CD14-positive monocyte (primary cell): ENCODE measurements around the gene C1QL1. TPM values are rescaled to one million over a fixed set of nuclear protein-coding genes. Genes with fewer than 3 reads are reported as not detected.

ENCODE experiments used
- DNase-seq, 3 donors: peaks; one replicate each; pipeline ENCODE4 v3.0.0-alpha.2; 2011 to 2022
- H2AFZ ChIP-seq: 2 replicates; pipeline ENCODE4 v1.6.0; 2012; ENCODE audit warnings: mild to moderate bottlenecking, low read depth, low read length, inconsistent platforms; ENCODE audit not compliant: insufficient read depth, poor library complexity, severe bottlenecking
- H3K27ac ChIP-seq, 2 donors: 1 replicate in 1 of 2; 2 replicates in 1 of 2; pipeline ENCODE4 v1.5.1; 2012 to 2013; ENCODE audit warnings: low read length in 2 of 2, control low read depth in 1 of 2, inconsistent platforms in 1 of 2, low read depth in 1 of 2, mild to moderate bottlenecking in 1 of 2
- H3K27me3 ChIP-seq, 2 donors: one replicate each; pipeline versions ENCODE4 v1.6.0 to v1.6.1; 2011 to 2013; ENCODE audit warnings: low read length in 2 of 2; ENCODE audit not compliant: control insufficient read depth in 2 of 2, insufficient read depth in 2 of 2
- H3K36me3 ChIP-seq, 2 donors: replicated peaks in 1 of 2; 1 replicate in 1 of 2; 2 replicates in 1 of 2; pipeline versions ENCODE4 v1.5.1 to v1.6.1; 2012 to 2013; ENCODE audit warnings: low read length in 2 of 2, control low read depth in 1 of 2, inconsistent platforms in 1 of 2, mild to moderate bottlenecking in 1 of 2; ENCODE audit not compliant: insufficient read depth in 2 of 2, control insufficient read depth in 1 of 2
- H3K4me1 ChIP-seq, 2 donors: 1 replicate in 1 of 2; 2 replicates in 1 of 2; pipeline versions ENCODE4 v1.5.1 to v1.6.1; 2012 to 2013; ENCODE audit warnings: low read length in 2 of 2, control low read depth in 1 of 2, inconsistent platforms in 1 of 2, mild to moderate bottlenecking in 1 of 2, moderate library complexity in 1 of 2; ENCODE audit not compliant: insufficient read depth in 2 of 2, control insufficient read depth in 1 of 2
- H3K4me2 ChIP-seq: replicated peaks from 2 replicates; pipeline ENCODE3; 2012; ENCODE audit warnings: low read length, moderate library complexity, mild to moderate bottlenecking; ENCODE audit not compliant: poor library complexity, severe bottlenecking; ENCODE audit errors: extremely low read depth
- H3K4me3 ChIP-seq, 3 experiments: fragments of 200-600 bp in 1 of 3; sonication (generic) in 1 of 3; replicated peaks in 1 of 3; 1 replicate in 2 of 3; 2 replicates in 1 of 3; pipeline ENCODE4 v1.5.1; 2011 to 2013; ENCODE audit warnings: low read length in 3 of 3, mild to moderate bottlenecking in 3 of 3, control low read depth in 2 of 3, low read depth in 2 of 3, inconsistent platforms in 1 of 3, moderate library complexity in 1 of 3
- H3K79me2 ChIP-seq: 2 replicates; pipeline ENCODE4 v1.6.0; 2012; ENCODE audit warnings: mild to moderate bottlenecking, control low read depth, inconsistent platforms, low read length, moderate library complexity; ENCODE audit not compliant: insufficient read depth
- H3K9ac ChIP-seq: 2 replicates; pipeline ENCODE4 v1.6.0; 2017; ENCODE audit warnings: low read length, mild to moderate bottlenecking; ENCODE audit not compliant: insufficient read depth, poor library complexity, severe bottlenecking
- H3K9me3 ChIP-seq, 2 donors: replicated peaks in 1 of 2; 1 replicate in 1 of 2; 2 replicates in 1 of 2; pipeline versions ENCODE4 v1.5.1 to v1.6.1; 2012 to 2013; ENCODE audit warnings: low read length in 2 of 2, control low read depth in 1 of 2; ENCODE audit not compliant: control insufficient read depth in 1 of 2, insufficient read depth in 1 of 2
- H4K20me1 ChIP-seq: 2 replicates; pipeline ENCODE4 v1.6.0; 2012; ENCODE audit warnings: mild to moderate bottlenecking, low read length, control low read depth, moderate library complexity; ENCODE audit not compliant: insufficient read depth
- H3K27ac Mint-ChIP-seq, 7 donors: one replicate each; pipeline ENCODE4 v1.8.0; 2020; ENCODE audit warnings: mild to moderate bottlenecking in 7 of 7, mixed read lengths in 7 of 7, moderate library complexity in 6 of 7, inconsistent platforms in 2 of 7
- H3K27me3 Mint-ChIP-seq, 3 donors: one replicate each; pipeline ENCODE4 v1.8.0; 2021 to 2022; ENCODE audit warnings: low read depth in 3 of 3, mild to moderate bottlenecking in 3 of 3, mixed read lengths in 3 of 3, moderate library complexity in 3 of 3, inconsistent platforms in 1 of 3
- H3K36me3 Mint-ChIP-seq, 2 donors: one replicate each; pipeline ENCODE4 v1.8.0; 2020; ENCODE audit warnings: mixed read lengths in 2 of 2, inconsistent platforms in 1 of 2, mild to moderate bottlenecking in 1 of 2
- H3K4me1 Mint-ChIP-seq: one replicate; pipeline ENCODE4 v1.8.0; 2020; ENCODE audit warnings: mild to moderate bottlenecking, mixed read lengths
- H3K4me3 Mint-ChIP-seq, 2 donors: one replicate each; pipeline ENCODE4 v1.8.0; 2020; ENCODE audit warnings: mild to moderate bottlenecking in 2 of 2, mixed read lengths in 2 of 2, moderate library complexity in 1 of 2
- H3K9me3 Mint-ChIP-seq, 7 donors: one replicate each; pipeline ENCODE4 v1.8.0; 2020 to 2022; ENCODE audit warnings: mixed read lengths in 7 of 7, mild to moderate bottlenecking in 6 of 7, moderate library complexity in 6 of 7, inconsistent platforms in 2 of 7
- WGBS: methylation state at CpG from one replicate; pipeline ENCODE4 v1.1.5; 2013; ENCODE audit warnings: missing lambda C conversion rate; ENCODE audit not compliant: insufficient coverage; 5-methylcytosine and 5-hydroxymethylcytosine counted together
- intact Hi-C, 2 donors: fragments of 100-400 bp; cut with micrococcal nuclease; formaldehyde crosslinking; loops; one replicate each; pipeline versions ENCODE4 v1.15.0 to v1.15.1; 2023
- polyA plus RNA-seq, 3 donors: library from polyadenylated mRNA; depleted of rRNA in 1 of 3; unstranded in 2 of 3; stranded (reverse) in 1 of 3; fragments of 300-500 nt in 2 of 3; fragments of >200 nt in 1 of 3; fragmentation: Illumina TruSeq in 2 of 3; gene quantifications; 1 replicate in 2 of 3; 2 replicates in 1 of 3; pipeline ENCODE4 v1.2.3, GENCODE V29; 2012 to 2021
- TF ChIP-seq, protein P1 (sequence below): fragments of 200-600 bp; IDR thresholded peaks from one replicate; pipeline ENCODE4 v1.8.0; 2022; ENCODE audit warnings: antibody characterized with exemption, mild to moderate bottlenecking

Gene C1QL1
- polyA plus RNA-seq, 3 donors = not detected

DNA sequence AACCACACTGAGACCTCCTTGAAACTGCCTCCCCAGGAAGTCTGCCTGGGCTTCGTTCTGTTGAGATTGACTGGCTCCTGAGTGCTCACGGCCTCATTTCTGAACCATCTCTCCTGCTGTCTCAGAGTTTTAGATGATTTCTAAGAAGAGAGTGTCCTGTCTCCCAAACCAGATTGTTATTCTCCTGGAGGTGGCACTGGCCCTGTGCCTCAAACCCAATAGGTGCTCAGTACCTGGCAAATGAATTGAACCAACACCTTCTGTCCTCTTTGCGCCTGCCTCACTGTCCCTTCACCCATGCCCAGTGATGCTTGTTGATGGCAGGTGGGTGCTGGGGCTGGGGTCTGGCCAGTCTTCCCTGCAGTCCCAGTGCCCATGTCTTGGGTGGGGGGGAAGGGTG, 36.3 kb upstream of the C1QL1 start:
- H3K4me3 Mint-ChIP-seq = no peak overlapping the region
- Histone ChIP-seq H3K4me2 (no peak overlapping the region), H3K27ac (no peak overlapping the region), H3K4me3 (no peak overlapping the region), H4K20me1 (no peaks in the 10 kb centered on the region), H2AFZ (no peak overlapping the region), H3K27me3 (peaks cover 0 to 14% of the 10 kb centered on the region in 2 donors), H3K9me3 (no peaks in the 10 kb centered on the region), H3K4me1 (no peaks in the 10 kb centered on the region), H3K36me3 (no peaks in the 10 kb centered on the region), H3K9ac (no peak overlapping the region), H3K79me2 (no peaks in the 10 kb centered on the region)
- intact Hi-C loops = no loop called here
- H3K36me3 Mint-ChIP-seq = no peaks in the 10 kb centered on the region
- H3K9me3 Mint-ChIP-seq = peaks cover 0 to 9% (median 4%) of the 10 kb centered on the region in 7 donors
- H3K4me1 Mint-ChIP-seq = peaks cover 6% of the 10 kb centered on the region
- TF ChIP-seq, protein P1, sequence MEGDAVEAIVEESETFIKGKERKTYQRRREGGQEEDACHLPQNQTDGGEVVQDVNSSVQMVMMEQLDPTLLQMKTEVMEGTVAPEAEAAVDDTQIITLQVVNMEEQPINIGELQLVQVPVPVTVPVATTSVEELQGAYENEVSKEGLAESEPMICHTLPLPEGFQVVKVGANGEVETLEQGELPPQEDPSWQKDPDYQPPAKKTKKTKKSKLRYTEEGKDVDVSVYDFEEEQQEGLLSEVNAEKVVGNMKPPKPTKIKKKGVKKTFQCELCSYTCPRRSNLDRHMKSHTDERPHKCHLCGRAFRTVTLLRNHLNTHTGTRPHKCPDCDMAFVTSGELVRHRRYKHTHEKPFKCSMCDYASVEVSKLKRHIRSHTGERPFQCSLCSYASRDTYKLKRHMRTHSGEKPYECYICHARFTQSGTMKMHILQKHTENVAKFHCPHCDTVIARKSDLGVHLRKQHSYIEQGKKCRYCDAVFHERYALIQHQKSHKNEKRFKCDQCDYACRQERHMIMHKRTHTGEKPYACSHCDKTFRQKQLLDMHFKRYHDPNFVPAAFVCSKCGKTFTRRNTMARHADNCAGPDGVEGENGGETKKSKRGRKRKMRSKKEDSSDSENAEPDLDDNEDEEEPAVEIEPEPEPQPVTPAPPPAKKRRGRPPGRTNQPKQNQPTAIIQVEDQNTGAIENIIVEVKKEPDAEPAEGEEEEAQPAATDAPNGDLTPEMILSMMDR = no peak
- WGBS = no CpG with 5 or more reads among the region's 3 CpGs
- peaks cover 18 to 28% (median 27%) of the 10 kb centered on the region in 3 donors for H3K27me3 Mint-ChIP-seq
- DNase-seq = no peak
- no peak overlapping the region for H3K27ac Mint-ChIP-seq

DNA sequence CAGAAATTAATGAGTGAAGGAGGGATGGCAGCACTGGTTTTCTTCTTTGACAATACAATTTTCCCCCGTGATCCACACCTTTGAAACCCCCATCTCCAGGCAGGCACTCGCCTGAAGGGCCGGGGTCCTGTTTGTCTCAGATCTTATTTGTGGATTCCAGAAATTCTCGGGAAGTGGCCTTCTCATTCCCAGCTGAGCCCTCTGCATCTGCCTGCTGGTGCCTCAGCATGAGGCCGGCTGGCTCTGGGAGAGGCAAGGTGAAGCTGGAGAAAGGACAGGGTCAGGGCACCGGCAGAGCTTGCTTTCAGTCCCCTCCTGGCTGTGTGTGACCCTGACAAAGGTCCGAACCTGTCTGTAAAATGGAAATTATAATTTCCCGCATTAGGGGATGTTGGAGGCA, 35.8 kb upstream of the C1QL1 start:
- peaks cover 6% of the 10 kb centered on the region for H3K4me1 Mint-ChIP-seq
- H3K27ac Mint-ChIP-seq = no peak overlapping the region

More for the DNA sequence above, 35.8 kb upstream of the C1QL1 start:
- no peak overlapping the region for H3K9ac ChIP-seq
- no peaks in the 10 kb centered on the region for H4K20me1 ChIP-seq
- no peaks in the 10 kb centered on the region for H3K36me3 ChIP-seq
- no peaks in the 10 kb centered on the region for H3K9me3 ChIP-seq
- H3K4me1 ChIP-seq = no peaks in the 10 kb centered on the region
- Mint-ChIP-seq H3K9me3 (peaks cover 0 to 15% (median 9%) of the 10 kb centered on the region in 7 donors), H3K36me3 (no peaks in the 10 kb centered on the region), H3K27me3 (peaks cover 18 to 32% (median 27%) of the 10 kb centered on the region in 3 donors), H3K4me3 (no peak overlapping the region)
- H3K27me3 ChIP-seq = peaks cover 0 to 14% of the 10 kb centered on the region in 2 donors
- intact Hi-C loops = no loop called here
- no peak overlapping the region for H2AFZ ChIP-seq
- H3K27ac ChIP-seq = no peak overlapping the region
- H3K4me3 ChIP-seq = no peak overlapping the region
- TF ChIP-seq, protein P1 = no peak
- 70% methylated on average over 6 of the region's 8 CpGs for WGBS
- no peak for DNase-seq
- H3K4me2 ChIP-seq = no peak overlapping the region
- no peaks in the 10 kb centered on the region for H3K79me2 ChIP-seq
